Stimulated activated CD8-positive, alpha-beta memory T cell treated with anti-CD3 and anti-CD28 coated beads, Interleukin-15, amount 100 ng/mL, for 24 hours (primary cell): ENCODE measurements around the gene GPR157.

Source experiments
- DNase-seq: peaks from one replicate; pipeline ENCODE4 v3.0.0-alpha.2; 2020; ENCODE audit warnings: low read depth

GPR157 gene

GRCh38 chr1:9061252-9061960 lies 67.5 kb downstream of the GPR157 start:
- DNase-seq, result no peak

GRCh38 chr1:9059891-9060744 lies 68.8 kb downstream of the GPR157 start:
- no peak for DNase-seq

GRCh38 chr1:9058465-9058864 lies 70.4 kb downstream of the GPR157 start:
- DNase-seq, result no peak

- no peak for DNase-seq
Measured at GRCh38 chr1:9057851-9058250, 71.1 kb downstream of the GPR157 start.

GRCh38 chr1:9052272-9053049 lies 76.4 kb downstream of the GPR157 start:
- DNase-seq, result no peak

GRCh38 chr1:9051379-9051778 lies 77.5 kb downstream of the GPR157 start:
- no peak for DNase-seq

GRCh38 chr1:9050803-9051202 lies 78.1 kb downstream of the GPR157 start:
- DNase-seq, result no peak
